ENCODE data around the gene OR3A1.
"Not testable (repeated sequence)": the region's sequence is repeated elsewhere in the genome, so short reads cannot be mapped to it uniquely, and the experiment has no call there.

Gene OR3A1

GRCh38 chr17:3298260-3298659 lies at the start of gene OR3A1:
Gene OR3A1, minus strand, starts transcription at chr17:3298360. Its CDS starts 5,778 bp downstream, at chr17:3292582.
- DNase-seq (ENCODE audit: low read depth in 2 of 2): no peak

- not testable (repeated sequence) for DNase-seq (ENCODE audit: low read depth in 2 of 2)
These were observed 44.6 kb upstream of the OR3A1 start for GRCh38 chr17:3342782-3343181.

- DNase-seq (ENCODE audit: low read depth in 2 of 2): no peak
These were observed 37.7 kb upstream of the OR3A1 start for GRCh38 chr17:3335876-3336275.

GRCh38 chr17:3318336-3318735 lies 20.2 kb upstream of the OR3A1 start:
- no peak for DNase-seq (ENCODE audit: low read depth in 2 of 2)

- DNase-seq (ENCODE audit: low read depth in 2 of 2): no peak
These were observed 18.7 kb upstream of the OR3A1 start for GRCh38 chr17:3316836-3317235.

GRCh38 chr17:3308603-3309002 lies 10.4 kb upstream of the OR3A1 start:
- DNase-seq (ENCODE audit: low read depth in 2 of 2): no peak

GRCh38 chr17:3295632-3296031 lies 2.5 kb downstream of the OR3A1 start:
- DNase-seq (ENCODE audit: low read depth in 2 of 2): no peak

- not testable (repeated sequence) for DNase-seq (ENCODE audit: low read depth in 2 of 2)
These were observed 4.6 kb downstream of the OR3A1 start for GRCh38 chr17:3293548-3293947.

GRCh38 chr17:3282901-3283300 lies 15.3 kb downstream of the OR3A1 start:
- DNase-seq (ENCODE audit: low read depth in 2 of 2): no peak

GRCh38 chr17:3276126-3276525 lies 22.0 kb downstream of the OR3A1 start:
- no peak for DNase-seq (ENCODE audit: low read depth in 2 of 2)

GRCh38 chr17:3271072-3271848 lies 26.9 kb downstream of the OR3A1 start:
- no peak for DNase-seq (ENCODE audit: low read depth in 2 of 2)

- no peak for DNase-seq (ENCODE audit: low read depth in 2 of 2)
These were observed 37.6 kb downstream of the OR3A1 start for GRCh38 chr17:3260600-3260999.

GRCh38 chr17:3260163-3260562 lies 38.0 kb downstream of the OR3A1 start:
- no peak for DNase-seq (ENCODE audit: low read depth in 2 of 2)

- DNase-seq (ENCODE audit: low read depth in 2 of 2): no peak
These were observed 41.6 kb downstream of the OR3A1 start for GRCh38 chr17:3256575-3256974.

- not testable (repeated sequence) for DNase-seq (ENCODE audit: low read depth in 2 of 2)
These were observed 49.1 kb downstream of the OR3A1 start for GRCh38 chr17:3249013-3249412.

- not testable (repeated sequence) for DNase-seq (ENCODE audit: low read depth in 2 of 2)
These were observed 53.3 kb downstream of the OR3A1 start for GRCh38 chr17:3244841-3245240.

- not testable (repeated sequence) for DNase-seq (ENCODE audit: low read depth in 2 of 2)
These were observed 57.1 kb downstream of the OR3A1 start for GRCh38 chr17:3241044-3241443.
